ENCODE results near the gene COPZ1. TPM values are rescaled to one million over a fixed set of nuclear protein-coding genes. Genes with fewer than 3 reads are reported as not detected.

Gene COPZ1
- total RNA-seq, 1 donor from 2014 or later, result 101 TPM

- TF ChIP-seq, protein P1, sequence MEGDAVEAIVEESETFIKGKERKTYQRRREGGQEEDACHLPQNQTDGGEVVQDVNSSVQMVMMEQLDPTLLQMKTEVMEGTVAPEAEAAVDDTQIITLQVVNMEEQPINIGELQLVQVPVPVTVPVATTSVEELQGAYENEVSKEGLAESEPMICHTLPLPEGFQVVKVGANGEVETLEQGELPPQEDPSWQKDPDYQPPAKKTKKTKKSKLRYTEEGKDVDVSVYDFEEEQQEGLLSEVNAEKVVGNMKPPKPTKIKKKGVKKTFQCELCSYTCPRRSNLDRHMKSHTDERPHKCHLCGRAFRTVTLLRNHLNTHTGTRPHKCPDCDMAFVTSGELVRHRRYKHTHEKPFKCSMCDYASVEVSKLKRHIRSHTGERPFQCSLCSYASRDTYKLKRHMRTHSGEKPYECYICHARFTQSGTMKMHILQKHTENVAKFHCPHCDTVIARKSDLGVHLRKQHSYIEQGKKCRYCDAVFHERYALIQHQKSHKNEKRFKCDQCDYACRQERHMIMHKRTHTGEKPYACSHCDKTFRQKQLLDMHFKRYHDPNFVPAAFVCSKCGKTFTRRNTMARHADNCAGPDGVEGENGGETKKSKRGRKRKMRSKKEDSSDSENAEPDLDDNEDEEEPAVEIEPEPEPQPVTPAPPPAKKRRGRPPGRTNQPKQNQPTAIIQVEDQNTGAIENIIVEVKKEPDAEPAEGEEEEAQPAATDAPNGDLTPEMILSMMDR (IDR thresholded peaks at IDR 0.05), result no peak
- H3K27me3 Mint-ChIP-seq (ENCODE audit: low read depth), result no peaks in the 10 kb centered on the region
- no peak overlapping the region for H3K27ac Mint-ChIP-seq (ENCODE audit: unreplicated experiment)
- H3K4me3 Mint-ChIP-seq (ENCODE audit: unreplicated experiment), result no peak overlapping the region
- H3K36me3 Mint-ChIP-seq (ENCODE audit: low read depth), result no peaks in the 10 kb centered on the region
- peaks cover 11% of the 10 kb centered on the region for H3K4me1 Mint-ChIP-seq (ENCODE audit: low read depth)
- DNase-seq (ENCODE audit: low spot score), result no peak
- H3K9me3 Mint-ChIP-seq (ENCODE audit: low read depth), result no peaks in the 10 kb centered on the region
These were observed 58.2 kb downstream of the COPZ1 start for GRCh38 chr12:54383041-54383609.

DNA sequence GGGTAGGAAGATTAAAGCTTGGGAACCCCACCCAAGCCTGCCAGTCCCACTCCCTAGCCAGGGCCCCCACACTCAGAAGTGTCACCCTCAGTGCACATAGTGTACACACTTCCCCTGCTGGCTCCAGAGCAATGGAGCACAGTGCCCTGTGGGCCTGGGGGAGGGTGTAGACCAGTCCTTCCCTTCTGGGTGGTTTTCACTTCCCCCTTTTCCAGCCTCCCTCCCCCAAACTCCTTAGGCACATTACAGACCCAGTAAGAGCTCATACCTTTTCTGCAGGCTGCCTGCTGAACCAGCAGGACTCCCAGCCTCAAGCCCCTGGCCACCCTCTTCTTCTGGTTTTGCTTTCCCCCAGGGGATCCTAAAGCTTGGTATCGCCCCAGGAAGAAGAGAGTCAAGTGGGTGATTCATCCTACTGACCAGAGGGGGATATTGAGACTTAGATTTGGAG, 59.7 kb downstream of the COPZ1 start, which contains the start of gene ZNF385A:
TSS of gene ZNF385A (minus strand) at position 143 of the 451 bp plus-strand sequence. CDS start 219 bp downstream, outside the sequence.
- TF ChIP-seq, protein P1 (IDR thresholded peaks at IDR 0.05), result no peak
- DNase-seq (ENCODE audit: low spot score), result no peak
- Mint-ChIP-seq H3K27me3 (ENCODE audit: low read depth) (no peaks in the 10 kb centered on the region), H3K36me3 (ENCODE audit: low read depth) (no peaks in the 10 kb centered on the region), H3K4me3 (ENCODE audit: unreplicated experiment) (no peak within 1 kb of the TSS), H3K4me1 (ENCODE audit: low read depth) (no peaks in the 10 kb centered on the region), H3K27ac (ENCODE audit: unreplicated experiment) (no peak within 1 kb of the TSS), H3K9me3 (ENCODE audit: low read depth) (no peaks in the 10 kb centered on the region)

- no peaks in the 10 kb centered on the region for H3K27me3 Mint-ChIP-seq (ENCODE audit: low read depth)
- no peak for DNase-seq (ENCODE audit: low spot score)
- no peaks in the 10 kb centered on the region for H3K36me3 Mint-ChIP-seq (ENCODE audit: low read depth)
- no peak overlapping the region for H3K4me3 Mint-ChIP-seq (ENCODE audit: unreplicated experiment)
- H3K27ac Mint-ChIP-seq (ENCODE audit: unreplicated experiment), result no peak overlapping the region
- TF ChIP-seq, protein P1 (IDR thresholded peaks at IDR 0.05), result no peak
- no peaks in the 10 kb centered on the region for H3K9me3 Mint-ChIP-seq (ENCODE audit: low read depth)
- no peaks in the 10 kb centered on the region for H3K4me1 Mint-ChIP-seq (ENCODE audit: low read depth)
These were observed 60.5 kb downstream of the COPZ1 start for GRCh38 chr12:54385251-54385914.

DNA sequence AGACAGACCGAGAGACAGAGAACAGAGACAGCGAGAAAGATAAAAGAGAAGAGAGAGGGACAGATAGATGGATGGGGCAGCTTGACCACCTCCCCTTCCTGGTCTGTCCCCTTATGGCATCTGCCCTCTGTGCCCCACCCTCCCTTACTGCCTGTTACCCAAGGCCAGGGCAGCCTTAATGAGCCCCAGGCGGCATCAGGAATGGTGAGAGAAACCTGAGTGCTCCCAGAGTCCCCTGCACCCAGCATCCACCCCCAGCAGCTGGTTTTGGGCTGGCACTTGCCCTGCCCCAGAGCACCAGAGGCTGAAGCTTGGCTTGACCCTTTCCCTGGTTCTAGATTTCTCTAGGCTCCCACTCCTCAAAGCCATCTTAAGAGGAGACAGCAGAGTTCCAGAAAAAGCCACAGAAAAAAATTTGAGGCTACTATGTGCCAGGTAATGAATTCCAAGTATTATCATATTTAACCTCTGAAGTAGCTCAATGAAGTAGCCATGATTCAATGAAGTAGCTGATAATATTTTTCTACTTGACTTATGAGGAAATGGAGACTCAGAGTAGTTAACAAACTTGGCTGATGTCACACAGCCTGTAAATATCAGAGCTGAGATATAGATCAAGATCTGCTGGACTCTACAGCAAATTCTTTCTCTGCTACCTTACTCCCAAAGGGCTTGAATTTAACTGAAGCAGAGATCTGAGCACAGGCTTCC, 61.6 kb downstream of the COPZ1 start:
- Mint-ChIP-seq H3K4me3 (ENCODE audit: unreplicated experiment) (no peak overlapping the region), H3K9me3 (ENCODE audit: low read depth) (no peaks in the 10 kb centered on the region), H3K4me1 (ENCODE audit: low read depth) (peaks cover under 1% of the 10 kb centered on the region), H3K27ac (ENCODE audit: unreplicated experiment) (no peak overlapping the region), H3K27me3 (ENCODE audit: low read depth) (no peaks in the 10 kb centered on the region), H3K36me3 (ENCODE audit: low read depth) (no peaks in the 10 kb centered on the region)
- TF ChIP-seq, protein P1 (IDR thresholded peaks at IDR 0.05), result no peak
- no peak for DNase-seq (ENCODE audit: low spot score)

- no peak for DNase-seq (ENCODE audit: low spot score)
- Mint-ChIP-seq H3K27ac (ENCODE audit: unreplicated experiment) (no peak overlapping the region), H3K4me1 (ENCODE audit: low read depth) (peaks cover 4% of the 10 kb centered on the region), H3K9me3 (ENCODE audit: low read depth) (no peaks in the 10 kb centered on the region), H3K36me3 (ENCODE audit: low read depth) (no peaks in the 10 kb centered on the region), H3K27me3 (ENCODE audit: low read depth) (no peaks in the 10 kb centered on the region), H3K4me3 (ENCODE audit: unreplicated experiment) (no peak overlapping the region)
- TF ChIP-seq, protein P1 (IDR thresholded peaks at IDR 0.05), result no peak
These were observed 62.2 kb downstream of the COPZ1 start for GRCh38 chr12:54387114-54387467.
